Right lobe of liver (tissue), 6 donors: Measurements from ENCODE around the gene ADGRG6. TPM values are rescaled to one million over a fixed set of nuclear protein-coding genes. Genes with fewer than 3 reads are reported as not detected.
A peak's percentile ranks its signal among the peaks of the same experiment; 100 is the strongest.

Experiments used
- ATAC-seq, 4 donors: fragments of 200-7000 bp; cut with Tn5 transposase; one replicate each; pipeline ENCODE4 v1.9.1; 2020; ENCODE audit warnings: mild to moderate bottlenecking in 4 of 4, moderate library complexity in 4 of 4
- DNase-seq, 3 donors: peaks; one replicate each; pipeline ENCODE4 v3.0.0-alpha.2; 2020
- H3K27ac ChIP-seq, 3 donors: fragments of 200-600 bp; one replicate each; pipeline ENCODE4 v1.8.0; 2022
- H3K27me3 ChIP-seq, 2 donors: fragments of 200-600 bp; one replicate each; pipeline ENCODE4 v1.8.0; 2022
- H3K36me3 ChIP-seq, 4 donors: fragments of 200-600 bp; sonication (generic) in 1 of 4; one replicate each; pipeline versions ENCODE4 v1.5.1 to v1.8.0; 2017 to 2022; ENCODE audit warnings: control low read depth in 1 of 4
- H3K4me1 ChIP-seq, 4 donors: fragments of 200-600 bp; sonication (generic) in 1 of 4; one replicate each; pipeline versions ENCODE4 v1.5.1 to v1.8.0; 2017 to 2022; ENCODE audit warnings: control low read depth in 1 of 4
- H3K4me3 ChIP-seq, 3 donors: fragments of 200-600 bp; one replicate each; pipeline ENCODE4 v1.8.0; 2022
- H3K9me3 ChIP-seq, 4 donors: fragments of 200-600 bp; sonication (generic) in 1 of 4; one replicate each; pipeline versions ENCODE4 v1.5.1 to v1.8.0; 2017 to 2022; ENCODE audit warnings: control low read depth in 1 of 4
- POLR2A ChIP-seq: fragments of 450-650 bp; IDR thresholded peaks from one replicate; pipeline ENCODE4 v1.6.1; 2017; ENCODE audit warnings: antibody characterized with exemption, mild to moderate bottlenecking
- WGBS: methylation state at CpG from one replicate; pipeline ENCODE4 v1.1.6; 2018; ENCODE audit warnings: low coverage, low lambda C conversion rate; ENCODE audit not compliant: insufficient coverage; ENCODE audit errors: missing lambda C conversion rate; 5-methylcytosine and 5-hydroxymethylcytosine counted together
- intact Hi-C, 2 donors: fragments of 100-400 bp; cut with DNase I; formaldehyde crosslinking; loops; one replicate each; pipeline versions ENCODE4 v1.11.2 to v1.14.1; 2022
- total RNA-seq, 6 experiments: library from RNA; depleted of rRNA in 2 of 6; stranded (reverse); fragments of >200 nt in 2 of 6; fragmentation: NEBNext Ultra II Directional in 3 of 6; extraction: Animal tissue kit (Norgen Biotek cat#: 25700) in 3 of 6; gene quantifications; one replicate each; pipeline versions ENCODE4 v1.1.0 to v1.2.4, GENCODE V29; 2016 to 2023
- TF ChIP-seq, protein P1 (sequence below), 4 donors: fragments of 200-600 bp in 3 of 4; fragments of 450-650 bp in 1 of 4; IDR thresholded peaks; one replicate each; pipeline versions ENCODE4 v1.5.1 to v1.8.0; 2016 to 2022; ENCODE audit warnings: antibody characterized with exemption in 4 of 4, mild to moderate bottlenecking in 2 of 4
- donor health status: DM: no; HTN: yes; CAD: no.
- donor health status: DM: no; HTN: no; CAD: no.
- donor health status: DM: no; HTN: no; CAD: no.
- donor health status: DM: no; HTN: yes; CAD: no.
- donor health status: DM: no; HTN: yes; CAD: no.

Gene ADGRG6
- total RNA-seq, 6 experiments from 2014 or later, result 49.6 to 114 (median 94.6) TPM

DNA sequence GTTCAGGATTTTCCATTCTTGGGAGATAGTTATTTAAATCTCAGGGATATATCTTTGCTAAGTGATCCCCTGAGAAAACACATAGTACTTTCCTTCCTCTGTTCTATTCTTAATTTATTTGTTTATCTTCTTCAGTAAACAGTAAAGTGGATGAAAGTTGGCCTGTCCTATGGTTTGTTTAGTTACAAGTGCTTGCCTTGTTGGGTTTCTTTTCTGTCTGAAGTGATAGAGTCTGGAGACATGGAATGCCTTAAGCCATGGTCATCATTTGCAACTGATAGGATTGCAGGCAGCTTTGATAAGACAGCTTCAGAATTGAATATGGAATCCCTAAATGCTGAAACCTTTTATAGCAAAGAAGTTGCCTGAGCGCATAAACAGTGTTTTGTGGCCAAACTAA lies 4.9 kb downstream of the ADGRG6 start:
- intact Hi-C loops, result no loop called here
- H3K27me3 ChIP-seq, result no peaks in the 10 kb centered on the region
- H3K27ac ChIP-seq, result no peak overlapping the region
- peaks cover 0 to 6% (median 0%) of the 10 kb centered on the region in 4 donors for H3K36me3 ChIP-seq
- H3K4me1 ChIP-seq, result peaks cover 0 to 55% (median 7%) of the 10 kb centered on the region in 4 donors
- 88% methylated on average over 1 of the region's 1 CpG for WGBS
- ATAC-seq (no peak), DNase-seq (no peak)
- H3K4me3 ChIP-seq, result no peak overlapping the region
- H3K9me3 ChIP-seq, result no peaks in the 10 kb centered on the region
- TF ChIP-seq, protein P1, sequence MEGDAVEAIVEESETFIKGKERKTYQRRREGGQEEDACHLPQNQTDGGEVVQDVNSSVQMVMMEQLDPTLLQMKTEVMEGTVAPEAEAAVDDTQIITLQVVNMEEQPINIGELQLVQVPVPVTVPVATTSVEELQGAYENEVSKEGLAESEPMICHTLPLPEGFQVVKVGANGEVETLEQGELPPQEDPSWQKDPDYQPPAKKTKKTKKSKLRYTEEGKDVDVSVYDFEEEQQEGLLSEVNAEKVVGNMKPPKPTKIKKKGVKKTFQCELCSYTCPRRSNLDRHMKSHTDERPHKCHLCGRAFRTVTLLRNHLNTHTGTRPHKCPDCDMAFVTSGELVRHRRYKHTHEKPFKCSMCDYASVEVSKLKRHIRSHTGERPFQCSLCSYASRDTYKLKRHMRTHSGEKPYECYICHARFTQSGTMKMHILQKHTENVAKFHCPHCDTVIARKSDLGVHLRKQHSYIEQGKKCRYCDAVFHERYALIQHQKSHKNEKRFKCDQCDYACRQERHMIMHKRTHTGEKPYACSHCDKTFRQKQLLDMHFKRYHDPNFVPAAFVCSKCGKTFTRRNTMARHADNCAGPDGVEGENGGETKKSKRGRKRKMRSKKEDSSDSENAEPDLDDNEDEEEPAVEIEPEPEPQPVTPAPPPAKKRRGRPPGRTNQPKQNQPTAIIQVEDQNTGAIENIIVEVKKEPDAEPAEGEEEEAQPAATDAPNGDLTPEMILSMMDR (IDR thresholded peaks at IDR 0.05), result no peak
- TF ChIP-seq POLR2A, result no peak

DNA sequence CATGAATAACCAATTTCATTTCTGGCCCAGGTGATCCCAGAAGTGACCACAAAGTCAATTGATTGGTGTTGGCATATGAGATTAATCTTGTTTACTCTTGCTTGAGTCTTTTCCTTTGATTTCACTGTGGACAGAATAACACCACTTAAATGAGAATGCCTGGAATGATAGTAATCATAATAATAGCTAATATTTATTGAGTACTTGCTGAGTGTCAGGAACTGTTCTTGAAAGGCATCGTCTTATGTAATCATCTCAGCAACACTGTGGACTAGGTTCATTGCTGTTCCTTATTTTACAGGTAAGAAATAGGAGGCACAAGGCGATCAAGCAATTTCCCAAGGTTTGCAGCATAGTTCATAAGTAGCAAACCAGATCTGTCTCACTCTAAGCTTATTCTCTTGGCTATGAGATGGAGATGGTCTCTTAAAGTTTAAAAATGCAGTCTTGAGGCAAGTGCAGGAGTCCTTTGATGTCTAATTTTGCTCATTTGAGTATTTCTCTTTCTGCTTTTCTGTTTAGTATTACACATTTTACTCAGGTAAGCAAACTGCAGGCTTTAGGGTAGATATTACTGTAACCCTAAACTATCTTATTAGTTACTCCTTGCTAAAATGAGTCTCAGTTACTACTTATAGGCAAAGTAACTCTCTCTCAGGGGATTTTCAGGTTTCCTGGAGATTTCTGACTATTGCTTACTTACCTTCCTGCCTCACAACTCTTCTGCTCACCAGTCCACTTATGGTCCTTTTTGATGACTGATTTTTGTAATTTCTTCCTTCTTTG lies 6.3 kb downstream of the ADGRG6 start:
- TF ChIP-seq POLR2A, result no peak
- TF ChIP-seq, protein P1 (IDR thresholded peaks at IDR 0.05), result no peak
- H3K4me3 ChIP-seq, result no peak overlapping the region
- peaks cover 0 to 6% (median 0%) of the 10 kb centered on the region in 4 donors for H3K36me3 ChIP-seq
- intact Hi-C loops, result no loop called here
- WGBS, result 65% methylated on average over 2 of the region's 2 CpGs
- H3K27me3 ChIP-seq, result no peaks in the 10 kb centered on the region
- peak in 2 of 4 donors; percentile 16 to 24 for ATAC-seq
- peaks cover 0 to 69% (median 11%) of the 10 kb centered on the region in 4 donors for H3K4me1 ChIP-seq
- no peaks in the 10 kb centered on the region for H3K9me3 ChIP-seq
- no peak overlapping the region for H3K27ac ChIP-seq
- DNase-seq, result no peak

DNA sequence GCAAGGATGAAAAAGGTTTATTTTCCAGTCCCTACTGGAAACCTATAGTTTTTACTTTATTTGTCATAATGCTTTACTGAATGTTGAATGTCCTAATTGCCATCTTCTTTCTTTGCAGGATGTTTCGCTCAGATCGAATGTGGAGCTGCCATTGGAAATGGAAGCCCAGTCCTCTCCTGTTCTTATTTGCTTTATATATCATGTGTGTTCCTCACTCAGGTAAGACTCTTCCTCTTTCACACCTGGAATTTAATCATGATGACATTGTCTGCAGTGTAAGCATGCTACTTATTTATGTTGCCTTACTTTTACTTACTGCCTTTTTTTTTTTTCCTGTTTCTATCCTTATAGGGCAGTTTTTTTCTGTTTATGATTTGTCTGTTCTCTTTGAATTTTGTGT lies 7.6 kb downstream of the ADGRG6 start:
- peaks cover 0 to 6% (median 0%) of the 10 kb centered on the region in 4 donors for H3K36me3 ChIP-seq
- no peak for ATAC-seq
- H3K27ac ChIP-seq, result no peak overlapping the region
- intact Hi-C loops, result no loop called here
- no peaks in the 10 kb centered on the region for H3K27me3 ChIP-seq
- no peak for TF ChIP-seq POLR2A
- TF ChIP-seq, protein P1 (IDR thresholded peaks at IDR 0.05), result no peak
- DNase-seq, result no peak
- no peak overlapping the region for H3K4me3 ChIP-seq
- no peaks in the 10 kb centered on the region for H3K9me3 ChIP-seq
- H3K4me1 ChIP-seq, result peaks cover 0 to 70% (median 11%) of the 10 kb centered on the region in 4 donors
- WGBS, result 90% methylated on average over 2 of the region's 2 CpGs

DNA sequence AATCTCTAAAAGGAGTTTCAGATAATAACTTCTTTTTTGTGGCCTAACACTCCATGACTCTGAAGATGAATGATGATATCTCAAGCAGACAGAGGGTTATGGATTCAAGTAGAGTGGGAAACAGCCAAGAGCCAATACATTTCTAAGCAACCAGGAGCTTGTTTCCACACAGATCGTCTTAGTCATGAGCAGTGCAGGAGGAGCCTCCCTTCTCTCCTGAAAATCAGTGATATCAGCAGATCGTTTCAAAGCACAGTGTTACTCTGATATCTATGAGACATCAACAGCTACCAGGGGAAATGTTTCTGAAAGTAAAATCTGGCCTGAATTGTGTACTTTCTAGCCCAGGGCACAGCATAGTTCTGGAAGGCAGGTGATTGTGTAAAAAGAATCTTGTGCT lies 11.5 kb downstream of the ADGRG6 start:
- Histone ChIP-seq H3K36me3 (peaks cover 0 to 6% (median 0%) of the 10 kb centered on the region in 4 donors), H3K4me3 (no peak overlapping the region), H3K27ac (peak overlapping the region in 1 of 3 donors; percentile 31), H3K27me3 (no peaks in the 10 kb centered on the region), H3K4me1 (peaks cover 0 to 51% (median 7%) of the 10 kb centered on the region in 4 donors), H3K9me3 (no peaks in the 10 kb centered on the region)
- intact Hi-C loops, result no loop called here
- DNase-seq (no peak), ATAC-seq (peak; percentile 53 to 74 (median 62))
- WGBS, result 20% methylated on average over 2 of the region's 2 CpGs
- TF ChIP-seq POLR2A, result no peak
- TF ChIP-seq, protein P1 (IDR thresholded peaks at IDR 0.05), result no peak
